ENCODE results near the gene TMEM255A.

TMEM255A gene

DNA sequence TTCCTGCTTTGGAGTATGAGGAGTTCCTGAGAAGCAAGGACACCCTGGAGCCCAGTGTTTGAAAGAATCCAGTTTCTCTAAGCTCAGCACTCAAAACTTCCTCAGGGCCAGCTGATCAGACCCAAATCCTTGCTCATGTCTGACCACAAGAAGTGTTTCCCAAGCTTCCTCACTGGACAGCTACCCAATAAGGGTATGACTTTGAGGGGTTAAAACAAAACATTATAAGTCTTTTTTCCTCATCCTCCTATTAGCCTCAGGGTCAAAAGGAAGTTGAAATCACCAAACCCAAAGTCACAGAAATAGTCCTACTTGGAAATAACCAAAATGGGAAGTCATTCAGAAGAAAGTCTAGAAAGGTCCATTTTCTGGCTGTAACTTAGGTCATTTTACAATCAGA is 46.9 kb downstream of the TMEM255A start:
- no peak for DNase-seq (ENCODE audit: low read depth)

DNA sequence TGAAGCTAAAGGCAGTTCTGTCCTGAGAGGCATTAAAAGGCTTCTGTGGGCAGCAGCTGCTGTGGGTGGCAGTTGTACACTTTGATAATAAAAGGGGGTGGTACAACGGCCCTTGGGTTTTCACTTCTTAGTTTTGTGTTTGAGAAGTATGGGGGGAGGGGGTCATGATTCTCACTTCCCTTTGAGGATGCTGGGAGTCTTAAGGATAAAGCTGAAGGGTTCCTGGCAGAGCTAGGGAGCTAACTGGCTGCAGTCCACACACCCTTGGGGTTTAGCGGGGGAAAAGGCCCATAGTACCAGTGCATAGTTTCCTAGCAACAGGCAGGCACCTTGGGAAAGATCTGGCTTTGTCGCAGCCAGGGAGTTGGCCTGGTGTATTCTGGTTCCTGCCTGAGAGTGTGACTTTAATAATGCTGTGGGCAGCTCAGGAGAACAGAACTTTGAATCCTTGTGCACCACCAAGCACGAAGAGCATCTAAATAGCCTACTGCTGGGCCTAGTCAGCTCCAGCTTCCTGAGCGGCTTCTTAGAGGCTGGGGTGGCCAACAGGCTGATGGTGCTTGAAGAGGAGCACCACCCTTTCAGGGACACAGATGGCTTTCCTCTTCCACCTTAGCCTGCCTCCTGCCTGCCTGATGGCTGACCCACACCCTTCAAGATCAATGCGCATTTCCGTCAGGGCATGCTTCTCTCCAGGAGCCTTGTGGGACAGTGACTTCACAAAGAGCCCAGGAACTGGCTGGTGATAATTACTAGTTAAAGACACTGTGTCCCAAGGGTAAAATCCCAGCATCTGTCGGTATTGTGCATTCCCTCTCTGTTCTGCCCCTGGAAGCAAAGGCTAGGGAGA is 48.2 kb downstream of the TMEM255A start:
- DNase-seq (ENCODE audit: low read depth) = no peak

DNA sequence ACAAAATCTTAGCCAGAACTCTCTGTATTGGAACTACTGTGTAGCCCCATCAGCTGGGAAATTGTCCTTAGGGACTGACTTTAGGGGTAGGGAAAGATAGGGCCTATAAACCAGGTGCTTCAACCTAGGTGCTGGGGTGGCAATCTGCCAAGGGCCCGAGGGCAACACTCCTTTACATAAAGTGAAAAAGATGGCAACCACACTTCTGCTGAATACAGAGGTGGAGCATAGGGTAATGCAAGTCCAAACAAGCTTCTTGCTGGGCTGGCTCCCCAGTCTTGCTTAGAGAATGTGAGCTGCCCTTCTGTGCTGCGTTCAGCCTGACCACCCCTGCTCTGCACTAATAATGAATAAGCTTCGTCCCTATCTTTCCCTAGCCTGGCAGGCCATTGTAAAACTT is 50.9 kb downstream of the TMEM255A start:
- DNase-seq (ENCODE audit: low read depth) = no peak

DNA sequence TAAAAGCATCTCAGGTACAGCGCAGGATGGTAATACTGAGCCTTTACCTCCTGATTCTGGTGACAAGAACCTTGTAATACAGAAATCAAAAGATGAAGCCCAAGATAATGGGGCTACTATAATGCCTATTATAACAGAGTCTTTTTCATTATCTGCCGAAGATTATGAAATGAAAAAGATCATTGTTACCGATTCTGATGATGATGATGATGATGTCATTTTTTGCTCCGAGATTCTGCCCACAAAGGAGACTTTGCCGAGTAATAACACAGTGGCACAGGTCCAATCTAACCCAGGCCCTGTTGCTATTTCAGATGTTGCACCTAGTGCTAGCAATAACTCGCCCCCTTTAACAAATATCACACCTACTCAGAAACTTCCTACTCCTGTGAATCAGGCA is 57.5 kb downstream of the TMEM255A start:
- DNase-seq (ENCODE audit: low read depth) = no peak

DNA sequence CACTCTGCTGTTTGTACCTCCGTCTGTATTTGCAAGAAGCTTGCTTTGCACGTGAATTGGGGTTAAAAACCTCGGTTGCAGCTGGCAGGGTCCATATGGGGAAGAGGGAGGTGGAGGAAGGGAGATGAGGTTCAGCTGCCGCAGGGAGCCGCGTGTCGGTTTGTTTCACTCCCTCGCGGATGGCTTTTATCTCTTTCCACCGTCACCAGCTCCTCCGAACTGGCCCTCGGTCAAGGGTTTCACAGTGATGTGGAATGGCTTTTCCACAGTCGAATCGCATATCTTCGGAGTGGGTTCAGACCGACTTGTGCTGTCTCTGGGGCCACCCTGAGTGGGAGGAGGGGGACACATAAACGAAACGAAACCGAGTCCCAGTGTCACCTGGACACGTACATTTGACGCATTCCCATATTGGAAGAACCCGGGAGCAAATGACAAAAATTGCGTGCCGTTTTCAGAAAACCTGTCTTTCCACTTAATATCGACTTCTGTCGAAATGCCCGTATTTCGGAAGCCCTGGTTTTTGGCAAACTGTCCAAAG is 59.7 kb downstream of the TMEM255A start:
- no peak for DNase-seq (ENCODE audit: low read depth)

DNA sequence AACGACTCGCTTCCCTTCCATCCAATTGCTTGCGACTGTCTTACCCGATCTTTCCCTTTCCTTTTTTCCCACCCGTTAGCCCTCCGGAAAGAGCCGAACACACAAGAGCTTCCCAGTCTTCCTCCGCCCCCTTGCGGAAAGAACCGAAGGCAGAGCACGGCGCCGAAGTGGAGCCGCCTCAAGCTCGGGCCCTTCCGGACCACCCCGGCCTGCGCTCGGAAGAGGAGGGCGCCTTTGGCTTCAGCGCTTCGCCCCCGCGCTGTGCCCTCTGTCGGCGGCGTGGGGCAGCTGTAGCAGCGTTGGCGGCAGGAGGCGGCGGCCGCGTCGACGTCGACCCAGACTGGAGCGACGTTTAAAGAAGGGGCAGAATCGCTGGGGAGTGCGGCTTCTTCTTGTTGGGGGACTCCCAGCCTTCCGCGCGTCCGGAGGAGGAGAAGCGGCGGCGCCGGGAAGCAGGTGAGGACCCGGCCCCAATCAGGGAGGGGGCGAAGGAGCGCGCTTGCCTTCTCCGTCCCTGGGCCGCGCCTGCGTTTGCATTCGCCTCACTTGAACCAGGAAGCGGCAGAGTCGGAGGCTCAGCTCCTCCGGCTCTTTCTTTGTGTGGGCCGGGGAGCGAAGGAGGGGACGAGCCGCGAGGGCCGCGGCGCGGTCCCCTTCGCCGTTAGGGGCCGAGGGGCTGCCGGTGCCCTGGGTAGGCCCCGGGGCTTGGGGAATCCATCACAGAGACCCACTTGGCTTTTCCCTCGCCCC is 60.6 kb downstream of the TMEM255A start, which contains the start of gene ZBTB33:
TSS of gene ZBTB33 (plus strand) at position 291 of the 750 bp plus-strand sequence. CDS start 2,604 bp downstream, outside the sequence.
- peak; percentile 67 for DNase-seq (ENCODE audit: low read depth)

DNA sequence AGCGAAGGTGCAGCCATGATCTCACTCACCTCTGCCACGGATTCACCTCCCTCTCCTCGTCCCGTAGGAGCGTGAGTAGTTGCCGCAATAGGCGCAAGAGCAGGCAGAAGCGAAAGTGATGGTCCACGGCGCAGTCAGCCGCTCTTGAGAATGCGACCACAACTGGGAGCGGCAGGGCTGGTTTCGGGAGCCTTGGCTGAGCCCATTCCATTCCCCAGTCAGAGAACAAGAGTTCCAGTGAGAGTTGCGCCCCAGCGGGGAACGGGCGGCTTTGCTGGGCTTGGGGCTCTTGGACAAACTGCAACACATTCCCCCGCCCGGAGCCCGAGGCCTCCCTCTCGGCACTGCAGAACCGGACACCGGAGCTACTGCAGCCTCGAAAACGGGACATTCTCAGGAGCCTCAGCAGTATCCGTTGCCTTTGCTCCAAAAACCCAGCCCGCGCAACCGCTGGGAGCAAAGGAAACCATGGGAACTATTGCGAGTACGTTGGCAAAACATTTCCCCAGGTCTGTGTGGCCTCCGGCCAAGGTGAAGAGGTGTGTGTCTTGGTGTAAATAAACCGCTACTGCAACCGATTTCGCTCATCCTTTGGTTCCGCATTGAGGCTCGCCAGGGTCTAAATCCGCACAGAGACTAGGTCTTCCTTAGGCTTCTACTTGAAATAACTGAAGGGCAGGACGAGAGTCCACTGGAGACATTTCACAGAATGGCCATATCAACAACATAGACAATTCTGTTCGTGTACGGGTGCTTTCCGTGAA is 66.3 kb downstream of the TMEM255A start:
- DNase-seq (ENCODE audit: low read depth) = peak; percentile 26

DNA sequence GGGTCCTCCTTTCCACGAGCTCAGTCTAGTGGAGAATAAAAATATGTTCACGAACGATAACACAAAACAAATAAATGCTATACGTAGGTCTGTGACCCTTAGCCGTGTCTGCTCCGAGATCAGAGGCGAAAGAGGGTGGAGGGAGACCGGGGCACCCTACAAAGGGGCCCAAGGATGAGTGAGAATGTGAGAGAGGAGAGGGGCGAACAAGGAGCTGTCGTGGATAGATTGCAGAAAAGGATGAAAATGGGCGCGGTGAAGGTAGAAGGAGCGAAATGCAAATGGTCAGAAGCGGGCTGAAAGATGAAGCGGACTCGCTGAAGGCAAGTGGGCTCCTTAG is 66.9 kb downstream of the TMEM255A start:
- no peak for DNase-seq (ENCODE audit: low read depth)

DNA sequence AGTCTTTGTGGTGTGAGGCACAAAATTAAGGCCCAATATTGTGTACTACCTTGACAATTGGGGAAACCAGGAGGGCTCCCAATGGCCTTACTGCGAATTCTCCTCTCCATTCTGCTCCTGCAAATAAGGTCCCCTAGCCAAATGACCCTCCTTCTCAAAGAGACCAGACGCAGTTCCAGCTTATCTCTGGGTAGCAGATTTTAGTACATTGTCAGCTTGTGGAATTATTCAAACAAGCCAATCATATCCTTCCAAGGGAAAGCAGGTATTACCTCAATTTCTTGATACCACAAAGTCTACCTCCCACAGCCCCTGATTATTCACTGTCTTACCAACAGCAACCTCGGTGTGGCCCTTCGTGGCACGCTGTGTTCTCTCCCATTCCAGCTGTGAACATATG is 68.4 kb downstream of the TMEM255A start:
- no peak for DNase-seq (ENCODE audit: low read depth)

DNA sequence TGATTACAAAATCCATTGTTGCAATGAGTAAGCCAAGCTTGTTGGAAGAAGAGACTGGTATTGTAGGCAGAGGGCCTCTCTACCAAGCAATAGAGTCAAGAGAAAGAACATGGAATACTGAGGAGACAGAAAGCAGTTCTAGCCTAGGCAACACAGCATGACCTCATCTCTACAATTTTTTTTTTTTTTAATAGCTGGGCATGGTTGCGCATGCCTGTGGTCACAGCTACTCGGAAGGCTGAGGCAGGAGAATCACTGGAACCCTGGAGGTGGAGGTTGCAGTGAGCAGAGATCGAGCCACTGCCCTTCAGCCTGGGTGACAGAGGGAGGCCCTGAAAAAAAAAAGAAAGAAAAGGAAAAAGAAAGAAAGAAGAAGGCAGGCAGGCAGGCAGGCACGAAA is 72.3 kb downstream of the TMEM255A start:
- DNase-seq (ENCODE audit: low read depth) = no peak

DNA sequence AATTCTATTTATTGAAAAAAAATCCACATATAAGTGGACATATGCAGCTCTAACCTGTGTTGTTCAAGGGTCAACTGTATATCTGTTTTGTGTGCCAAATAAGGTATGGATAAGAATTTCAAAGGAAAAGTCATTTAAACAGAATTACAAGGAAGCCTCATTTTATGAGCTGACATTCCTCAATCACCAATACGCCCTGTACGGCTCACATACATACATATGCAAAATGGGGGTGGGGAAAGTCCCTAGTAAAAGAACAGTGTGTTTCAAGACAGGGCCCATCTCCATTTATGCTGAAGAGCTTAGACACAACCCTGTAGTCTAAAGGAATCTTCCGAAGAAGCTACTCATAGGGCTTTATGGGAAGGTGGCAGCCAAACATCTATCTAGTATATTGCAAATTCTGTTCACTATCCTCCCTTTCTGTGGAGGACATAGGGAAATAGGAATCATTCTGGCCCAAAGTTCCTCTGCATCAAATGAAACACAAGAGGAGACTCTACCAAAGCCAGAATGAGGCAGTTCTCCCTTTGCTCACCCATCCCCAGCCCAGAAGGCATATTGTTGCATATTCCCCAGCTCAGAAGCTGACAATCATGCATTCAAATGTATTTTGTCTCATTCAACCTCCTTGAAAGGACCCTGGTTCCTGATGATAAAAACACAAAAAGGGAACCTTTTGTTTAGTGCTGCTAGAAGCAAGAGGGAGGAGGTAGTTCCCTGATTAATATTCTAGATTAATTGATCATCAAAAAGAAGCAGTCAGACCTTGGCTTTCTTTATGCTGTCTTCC is 74.4 kb downstream of the TMEM255A start:
- no peak for DNase-seq (ENCODE audit: low read depth)

DNA sequence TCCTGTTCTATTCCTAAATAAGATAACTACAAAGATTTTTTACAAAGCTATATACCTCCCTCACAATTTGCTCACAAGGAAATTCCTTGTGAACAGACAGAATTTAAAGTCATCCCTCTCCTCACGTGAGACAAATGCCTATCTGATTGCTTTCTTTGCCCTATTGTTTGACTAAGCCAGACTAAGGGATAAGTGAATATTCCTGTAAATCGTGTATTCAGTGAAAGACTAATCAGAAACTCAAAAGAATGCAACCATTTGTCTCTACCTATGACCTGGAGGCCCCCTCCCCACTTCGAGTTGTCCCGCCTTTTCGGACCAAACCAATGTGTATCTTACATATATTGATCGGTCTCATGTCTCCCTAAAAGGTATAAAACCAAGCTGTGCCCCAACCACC is 76.0 kb downstream of the TMEM255A start:
- no peak for DNase-seq (ENCODE audit: low read depth)

DNA sequence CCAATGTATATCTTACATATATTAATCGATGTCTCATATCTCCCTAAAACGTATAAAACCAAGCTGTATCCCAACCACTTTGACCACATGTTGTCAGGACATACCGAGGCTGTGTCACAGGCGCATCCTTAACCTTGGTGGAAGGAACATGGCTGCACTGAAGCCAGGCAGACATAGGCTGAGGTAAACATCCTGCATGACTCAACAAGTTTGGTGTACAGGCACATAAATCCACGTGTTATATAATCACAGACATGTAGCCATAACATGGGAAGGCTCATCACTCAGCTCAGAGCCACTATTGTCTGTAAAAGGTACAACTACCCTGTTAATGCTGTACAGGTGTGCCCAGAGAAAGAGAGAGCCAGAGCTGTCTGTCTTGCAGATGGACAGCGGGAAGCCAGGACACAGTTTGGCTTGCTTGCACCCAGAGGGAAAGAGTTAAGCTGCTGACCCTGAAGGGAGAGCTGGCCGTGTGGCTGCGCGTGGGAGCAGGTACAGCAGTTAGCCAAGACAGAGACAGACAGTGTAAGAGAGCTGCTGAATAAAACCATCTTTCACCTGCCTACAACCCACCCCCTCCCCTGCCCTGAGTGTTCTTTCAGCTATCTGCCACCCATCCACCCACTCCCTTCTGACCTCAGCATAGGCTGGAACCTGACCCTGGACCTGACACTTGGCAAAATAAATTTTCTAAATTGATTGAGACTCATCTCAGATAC is 82.9 kb downstream of the TMEM255A start:
- no peak for DNase-seq (ENCODE audit: low read depth)

DNA sequence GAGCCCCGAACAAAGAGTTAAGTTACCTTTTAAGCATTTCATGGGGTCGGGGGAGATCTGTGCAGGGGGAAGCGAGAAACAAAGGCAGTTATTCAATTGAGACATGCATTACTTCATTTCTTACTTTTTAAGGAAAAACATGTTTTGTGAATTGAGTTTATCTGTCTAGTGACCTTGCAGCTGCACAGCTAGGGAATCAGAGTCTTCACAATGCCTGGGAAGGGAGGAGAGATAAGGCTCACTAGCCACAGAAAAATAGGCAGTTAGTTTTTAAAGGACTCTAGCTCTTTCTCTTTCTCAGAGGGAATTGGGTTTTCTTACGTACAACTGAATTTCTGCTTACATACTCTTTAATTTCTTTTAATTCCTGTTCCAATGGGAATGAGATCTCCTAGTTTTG is 86.9 kb downstream of the TMEM255A start:
- no peak for DNase-seq (ENCODE audit: low read depth)

DNA sequence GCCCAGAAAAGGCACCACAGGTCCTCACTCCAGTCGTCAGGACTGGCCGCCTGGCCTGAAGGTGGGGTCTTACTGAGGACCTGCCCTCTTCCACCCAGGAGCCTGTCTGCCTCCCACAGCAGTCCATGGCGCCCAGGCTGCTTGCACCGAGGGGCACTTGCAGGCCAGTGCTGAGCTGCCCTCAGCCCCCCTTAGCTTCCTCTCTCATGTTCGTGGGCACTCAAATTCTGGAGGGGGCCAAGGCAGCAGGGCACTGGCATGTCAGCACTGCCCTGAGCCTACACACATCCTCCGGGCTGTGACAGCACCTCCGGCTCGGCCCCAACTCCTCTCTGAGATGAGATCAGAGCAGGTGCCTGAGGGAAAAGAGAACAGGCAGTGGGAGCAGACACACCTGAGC is 87.9 kb downstream of the TMEM255A start:
- no peak for DNase-seq (ENCODE audit: low read depth)

DNA sequence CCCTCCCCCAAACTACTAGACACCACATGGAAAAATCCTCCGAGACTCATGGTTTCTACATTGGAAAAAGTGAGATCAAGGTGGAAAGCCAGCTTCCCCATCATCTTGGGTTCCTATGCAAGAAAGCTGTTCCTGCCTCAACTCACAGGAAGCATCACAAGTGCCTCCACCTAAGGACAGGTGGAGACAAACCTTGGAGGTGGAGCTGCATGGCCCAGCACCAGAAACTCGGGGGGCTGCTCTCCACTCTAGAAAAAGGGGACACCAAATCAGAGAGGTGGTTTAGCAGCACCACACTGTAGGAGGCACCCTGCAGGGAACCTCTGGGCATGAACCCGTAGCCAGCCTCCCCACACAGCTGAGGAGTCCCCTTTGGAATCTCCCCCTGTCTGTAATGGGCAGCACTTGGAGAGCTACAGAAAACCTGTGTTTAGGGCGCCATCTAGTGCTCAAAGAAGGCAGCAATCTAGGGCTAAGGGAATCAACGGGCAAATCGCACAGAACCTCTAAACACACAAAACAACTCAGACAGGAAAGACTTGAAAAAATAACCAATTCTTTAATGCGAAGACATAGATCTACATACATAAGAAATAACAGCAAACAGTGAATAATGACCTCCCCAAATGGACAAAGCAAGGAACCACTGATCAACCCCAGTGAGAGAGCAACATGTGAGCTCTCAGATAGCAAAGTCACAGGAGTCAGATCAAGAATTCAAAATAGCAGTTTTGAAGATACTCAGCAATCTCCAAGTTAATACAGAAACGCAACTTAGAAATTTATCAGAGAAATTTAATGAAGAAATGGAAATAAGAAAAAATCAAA is 97.6 kb downstream of the TMEM255A start:
- peak; percentile 35 for DNase-seq (ENCODE audit: low read depth)

Measured in activated T-cell treated with anti-CD3 and anti-CD28 coated beads for 1 hour (primary cell).